ENCODE data around the gene TOR4A.

The TOR4A gene

DNA sequence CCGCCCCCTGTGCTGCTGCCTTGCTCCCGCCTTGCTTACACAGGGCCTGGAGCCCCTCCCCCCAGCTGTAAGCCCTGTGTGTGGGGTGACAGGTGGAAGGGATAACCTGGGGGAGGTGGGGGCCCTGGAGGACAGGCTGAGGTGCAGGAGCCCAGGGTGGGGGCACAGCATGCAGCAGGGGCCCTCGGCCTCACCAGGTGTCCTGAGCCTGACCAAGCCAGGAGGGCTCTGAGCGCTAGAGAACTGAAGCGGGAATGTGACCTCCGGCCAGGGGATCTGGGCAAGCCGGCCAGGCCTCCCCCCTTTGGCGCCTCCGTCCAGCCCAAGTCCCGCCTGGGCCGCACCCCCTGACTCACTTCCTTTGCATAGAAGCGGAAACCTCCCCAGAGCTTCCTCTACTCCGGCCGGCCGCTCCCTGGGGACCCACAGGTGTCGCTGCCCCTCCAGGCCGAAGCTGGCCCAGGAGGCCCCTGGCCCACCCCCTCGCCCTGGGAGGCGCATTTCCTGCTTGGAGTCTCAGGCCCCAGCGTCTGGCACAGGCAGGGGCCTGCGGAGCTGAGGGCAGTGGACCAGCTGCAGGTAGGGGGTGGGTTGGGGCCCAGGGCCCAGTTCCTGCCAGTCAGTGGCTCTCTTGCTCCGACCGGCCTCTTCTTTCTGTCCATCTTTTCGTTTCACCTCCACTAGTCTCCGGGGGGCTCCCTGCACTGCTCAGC is at the start of gene TOR4A:
Gene TOR4A, plus strand, starts transcription at position 398 of the 713 bp plus-strand sequence. CDS start 964 bp downstream, outside the sequence.
- peak in 1 of 2 experiments; percentile 48 for DNase-seq (ENCODE audit: low spot score in 2 of 2)
- in situ Hi-C loops (cut with MboI; ENCODE audit: low sequenced_read_pairs), result no loop called here
- Histone ChIP-seq H3K4me3 (no peak within 1 kb of the TSS), H3K9me3 (no peaks in the 10 kb centered on the region), H3K4me1 (peaks cover 3% of the 10 kb centered on the region; the same call in 1 of the 2 replicates), H3K36me3 (replicated peaks) (peaks cover 7% of the 10 kb centered on the region), H3K27me3 (ENCODE audit: low read depth) (no peaks in the 10 kb centered on the region)

DNA sequence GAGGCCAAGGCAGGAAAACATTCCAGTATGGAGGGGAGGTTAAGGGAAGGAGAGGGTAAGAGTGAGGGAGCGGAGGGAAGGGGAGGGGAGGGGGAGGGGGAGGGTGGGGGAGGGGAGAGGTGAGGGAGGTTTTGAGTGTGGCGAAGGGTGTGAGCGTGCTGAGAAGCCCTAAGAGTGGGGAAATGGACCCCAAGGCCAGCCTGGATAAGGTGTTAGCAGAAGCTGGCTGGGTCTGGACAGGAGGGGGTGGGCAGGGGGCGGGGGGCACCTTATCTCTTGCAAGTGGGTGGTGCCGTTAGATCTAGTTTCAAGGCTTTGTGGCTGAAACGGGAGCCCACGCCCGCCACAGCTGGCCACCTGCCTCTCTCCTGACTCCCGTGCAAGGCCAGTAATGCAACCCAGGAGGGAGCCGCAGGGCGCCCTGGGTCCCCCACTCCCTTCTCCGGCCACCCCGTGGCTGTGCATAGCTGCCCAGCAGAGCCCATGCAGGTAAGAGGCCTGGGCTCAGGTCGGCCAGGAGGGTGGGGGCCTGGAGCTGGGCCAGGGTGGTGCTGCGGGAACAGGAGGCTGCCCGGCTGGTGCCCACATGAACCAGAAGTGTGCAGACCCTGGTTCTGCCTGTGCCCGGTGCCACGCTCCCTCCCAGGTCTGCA is 49.5 kb upstream of the TOR4A start:
- H3K4me3 ChIP-seq, result no peak overlapping the region
- in situ Hi-C loops (cut with MboI; ENCODE audit: low sequenced_read_pairs), result loop anchor here (5.0 to 25.0 kb wide), 2 partner anchors 106 to 441 kb away; partner anchors contain the start of genes CCDC183 and TMEM141
- DNase-seq (ENCODE audit: low spot score in 2 of 2), result no peak
- H3K27me3 ChIP-seq (ENCODE audit: low read depth), result no peaks in the 10 kb centered on the region
- no peaks in the 10 kb centered on the region for H3K9me3 ChIP-seq
- H3K4me1 ChIP-seq, result peaks cover 6% of the 10 kb centered on the region
- no peaks in the 10 kb centered on the region for H3K36me3 ChIP-seq (replicated peaks)

- DNase-seq (ENCODE audit: low spot score in 2 of 2), result no peak
- in situ Hi-C loops (cut with MboI; ENCODE audit: low sequenced_read_pairs), result loop anchor here (5.0 to 25.0 kb wide), 2 partner anchors 106 to 441 kb away; partner anchors contain the start of genes CCDC183 and TMEM141
- H3K27me3 ChIP-seq (ENCODE audit: low read depth), result no peaks in the 10 kb centered on the region
- no peaks in the 10 kb centered on the region for H3K36me3 ChIP-seq (replicated peaks)
- H3K4me1 ChIP-seq, result peaks cover 5% of the 10 kb centered on the region; the same call in 1 of the 2 replicates
- no peaks in the 10 kb centered on the region for H3K9me3 ChIP-seq
- H3K4me3 ChIP-seq, result no peak overlapping the region
Measured at GRCh38 chr9:137228506-137228967, 49.0 kb upstream of the TOR4A start.

DNA sequence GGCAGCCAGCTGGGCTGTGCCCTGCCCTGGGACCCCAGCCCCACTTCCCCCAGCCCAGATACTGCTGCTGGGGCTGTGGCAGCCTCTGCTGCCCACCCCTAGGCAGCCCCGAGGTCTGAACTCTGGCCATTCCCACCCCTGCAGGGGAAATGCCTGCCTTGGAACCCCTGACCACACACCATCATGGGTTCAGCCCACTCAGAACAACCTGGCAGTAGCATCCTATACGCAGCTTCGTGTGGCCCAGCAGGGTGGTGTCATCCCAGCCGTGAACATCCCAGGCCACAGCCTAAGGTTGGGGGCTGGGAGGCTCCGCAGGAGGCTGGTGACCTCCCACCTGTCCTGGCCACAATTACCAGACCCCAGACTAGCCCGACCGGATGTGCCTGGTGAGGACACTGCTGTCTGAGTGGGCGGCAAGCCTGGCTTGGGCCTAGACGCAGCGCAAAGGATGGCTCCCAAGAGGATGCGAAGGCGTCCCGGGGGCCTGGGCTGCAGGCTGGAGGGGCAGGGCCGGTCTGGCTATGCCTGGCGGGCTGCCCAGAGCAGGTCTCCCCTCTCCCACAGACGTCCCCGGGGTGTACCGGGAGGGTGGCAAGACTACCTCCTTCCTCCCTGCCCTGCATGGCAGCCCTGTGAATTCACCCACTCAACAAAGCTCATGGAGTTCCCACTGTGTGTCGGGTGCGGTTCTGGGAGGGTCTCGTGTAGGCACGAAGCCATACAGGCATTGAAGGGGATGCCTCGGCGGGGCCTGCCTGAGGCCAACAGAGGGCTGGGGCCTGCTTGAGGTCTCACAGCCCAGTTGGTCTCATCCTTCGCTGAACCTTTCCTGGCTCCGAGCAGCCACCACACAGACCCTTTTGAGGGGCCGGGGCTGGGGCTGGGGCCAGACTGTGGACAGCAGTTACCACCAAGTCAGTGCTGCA is 48.3 kb upstream of the TOR4A start:
- Histone ChIP-seq H3K36me3 (replicated peaks) (no peaks in the 10 kb centered on the region), H3K4me3 (no peak overlapping the region), H3K27me3 (ENCODE audit: low read depth) (no peaks in the 10 kb centered on the region), H3K9me3 (no peaks in the 10 kb centered on the region), H3K4me1 (no peaks in the 10 kb centered on the region; the same call in 1 of the 2 replicates)
- DNase-seq (ENCODE audit: low spot score in 2 of 2), result no peak
- in situ Hi-C loops (cut with MboI; ENCODE audit: low sequenced_read_pairs), result loop anchor here (5.0 to 25.0 kb wide), 2 partner anchors 107 to 442 kb away; partner anchors contain the start of genes CCDC183 and TMEM141

- DNase-seq (ENCODE audit: low spot score in 2 of 2), result no peak
- in situ Hi-C loops (cut with MboI; ENCODE audit: low sequenced_read_pairs), result loop anchor here (5.0 to 25.0 kb wide), 2 partner anchors 108 to 443 kb away; partner anchors contain the start of genes CCDC183 and TMEM141
- Histone ChIP-seq H3K27me3 (ENCODE audit: low read depth) (no peaks in the 10 kb centered on the region), H3K36me3 (replicated peaks) (no peaks in the 10 kb centered on the region), H3K4me1 (no peaks in the 10 kb centered on the region), H3K9me3 (no peaks in the 10 kb centered on the region), H3K4me3 (no peak overlapping the region)
Measured at GRCh38 chr9:137229903-137230704, 47.4 kb upstream of the TOR4A start.

- H3K9me3 ChIP-seq, result no peaks in the 10 kb centered on the region
- H3K4me3 ChIP-seq, result no peak within 1 kb of the TSS
- no peaks in the 10 kb centered on the region for H3K27me3 ChIP-seq (ENCODE audit: low read depth)
- in situ Hi-C loops (cut with MboI; ENCODE audit: low sequenced_read_pairs), result loop anchor here (25.0 kb wide), 1 partner anchor 444 kb away; the partner anchor contains the start of genes CCDC183 and TMEM141
- DNase-seq (ENCODE audit: low spot score in 2 of 2), result no peak
- H3K4me1 ChIP-seq, result no peaks in the 10 kb centered on the region
- no peaks in the 10 kb centered on the region for H3K36me3 ChIP-seq (replicated peaks)
Measured at GRCh38 chr9:137230705-137231371, 46.7 kb upstream of the TOR4A start, which contains the start of gene SLC34A3. SLC34A3 (plus strand) TSS chr9:137230901; CDS start chr9:137231703, 802 bp downstream.

DNA sequence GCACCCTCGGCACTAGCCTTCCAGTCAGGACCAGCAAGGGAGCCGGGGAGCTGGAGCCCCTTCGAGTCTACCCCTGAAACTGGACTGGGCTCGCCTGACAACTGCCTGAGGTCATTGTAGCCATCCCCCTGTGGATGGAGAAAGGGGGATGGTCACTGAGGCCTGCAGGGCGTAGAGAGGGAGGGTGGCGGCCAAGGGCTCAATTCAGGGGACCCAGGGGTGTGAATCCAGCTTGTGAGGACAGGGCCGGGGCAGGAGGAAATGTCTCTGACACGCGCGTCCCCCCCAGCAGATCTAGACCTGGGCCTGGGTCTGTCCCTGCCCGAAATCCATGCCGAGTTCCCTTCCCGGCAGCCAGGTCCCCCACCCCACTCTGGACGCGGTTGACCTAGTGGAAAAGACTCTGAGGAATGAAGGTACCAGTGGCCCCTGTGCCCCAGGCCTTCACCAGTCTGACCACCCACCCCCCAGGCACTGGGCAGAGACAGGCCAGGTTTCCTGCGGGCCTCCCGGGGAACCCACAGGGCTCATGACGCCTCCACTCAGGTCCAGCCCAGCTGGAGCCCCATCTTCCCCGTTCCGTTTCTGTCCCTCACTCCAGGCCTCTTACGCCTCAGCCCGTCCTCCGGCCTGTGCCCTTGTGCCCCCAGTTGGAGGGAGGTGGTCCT is 46.0 kb upstream of the TOR4A start:
- no peaks in the 10 kb centered on the region for H3K36me3 ChIP-seq (replicated peaks)
- H3K4me1 ChIP-seq, result no peaks in the 10 kb centered on the region; the same call in 1 of the 2 replicates
- no peak overlapping the region for H3K4me3 ChIP-seq
- H3K9me3 ChIP-seq, result no peaks in the 10 kb centered on the region
- in situ Hi-C loops (cut with MboI; ENCODE audit: low sequenced_read_pairs), result loop anchor here (25.0 kb wide), 1 partner anchor 444 kb away; the partner anchor contains the start of genes CCDC183 and TMEM141
- DNase-seq (ENCODE audit: low spot score in 2 of 2), result no peak
- H3K27me3 ChIP-seq (ENCODE audit: low read depth), result no peaks in the 10 kb centered on the region

- in situ Hi-C loops (cut with MboI; ENCODE audit: low sequenced_read_pairs), result loop anchor here (25.0 kb wide), 1 partner anchor 445 kb away; the partner anchor contains the start of genes CCDC183 and TMEM141
- Histone ChIP-seq H3K9me3 (no peaks in the 10 kb centered on the region), H3K4me1 (peaks cover 5% of the 10 kb centered on the region), H3K4me3 (no peak overlapping the region), H3K27me3 (ENCODE audit: low read depth) (no peaks in the 10 kb centered on the region), H3K36me3 (replicated peaks) (no peaks in the 10 kb centered on the region)
- no peak for DNase-seq (ENCODE audit: low spot score in 2 of 2)
Measured at GRCh38 chr9:137232101-137232500, 45.4 kb upstream of the TOR4A start.

GRCh38 chr9:137232510-137232909 is 45.0 kb upstream of the TOR4A start:
- DNase-seq (ENCODE audit: low spot score in 2 of 2), result no peak
- H3K36me3 ChIP-seq (replicated peaks), result no peaks in the 10 kb centered on the region
- no peaks in the 10 kb centered on the region for H3K27me3 ChIP-seq (ENCODE audit: low read depth)
- in situ Hi-C loops (cut with MboI; ENCODE audit: low sequenced_read_pairs), result loop anchor here (25.0 kb wide), 1 partner anchor 445 kb away; the partner anchor contains the start of genes CCDC183 and TMEM141
- H3K4me1 ChIP-seq, result peaks cover 5% of the 10 kb centered on the region
- H3K9me3 ChIP-seq, result no peaks in the 10 kb centered on the region
- H3K4me3 ChIP-seq, result no peak overlapping the region

GRCh38 chr9:137233143-137233980 is 44.2 kb upstream of the TOR4A start:
- no peaks in the 10 kb centered on the region for H3K9me3 ChIP-seq
- in situ Hi-C loops (cut with MboI; ENCODE audit: low sequenced_read_pairs), result loop anchor here (25.0 kb wide), 1 partner anchor 446 kb away; the partner anchor contains the start of genes CCDC183 and TMEM141
- no peaks in the 10 kb centered on the region for H3K36me3 ChIP-seq (replicated peaks)
- DNase-seq (ENCODE audit: low spot score in 2 of 2), result no peak
- H3K27me3 ChIP-seq (ENCODE audit: low read depth), result no peaks in the 10 kb centered on the region
- peaks cover 5% of the 10 kb centered on the region for H3K4me1 ChIP-seq
- H3K4me3 ChIP-seq, result no peak overlapping the region

Data from HAP-1 (cell line).